SJSA1 (cell line): ENCODE results near the gene INVS. TPM values are rescaled to one million over a fixed set of nuclear protein-coding genes. Genes with fewer than 3 reads are reported as not detected.

Experiments used
- DNase-seq, 2 experiments: peaks; one replicate each; pipeline ENCODE4 v3.0.0-alpha.2; 2015 to 2020; ENCODE audit warnings: low spot score in 2 of 2, low read depth in 1 of 2
- H3K27ac ChIP-seq: fragments of 250-450 bp; sonication (Bioruptor Pico); 2 replicates; pipeline ENCODE4 v1.5.1; 2020; ENCODE audit warnings: mild to moderate bottlenecking, moderate library complexity
- H3K27me3 ChIP-seq: fragments of 250-450 bp; sonication (Bioruptor Pico); replicated peaks from 2 replicates; pipeline ENCODE4 v1.5.1; 2020; ENCODE audit warnings: mild to moderate bottlenecking, moderate library complexity
- H3K36me3 ChIP-seq: fragments of 250-450 bp; sonication (Bioruptor Pico); 2 replicates; pipeline ENCODE4 v1.5.1; 2020; ENCODE audit warnings: mild to moderate bottlenecking
- H3K4me1 ChIP-seq: fragments of 250-450 bp; sonication (Bioruptor Pico); replicated peaks from 2 replicates; pipeline ENCODE4 v1.6.1; 2021; ENCODE audit warnings: mild to moderate bottlenecking
- H3K4me3 ChIP-seq: fragments of 250-450 bp; sonication (Bioruptor Pico); 2 replicates; pipeline ENCODE4 v1.5.1; 2020; ENCODE audit warnings: mild to moderate bottlenecking
- H3K9me3 ChIP-seq: fragments of 250-450 bp; sonication (Bioruptor Pico); replicated peaks from 2 replicates; pipeline ENCODE4 v1.5.1; 2020; ENCODE audit warnings: mild to moderate bottlenecking
- total RNA-seq: library from RNA; depleted of rRNA; stranded (reverse); fragments of >200 nt; shearing (Covaris generic); gene quantifications from 2 replicates; pipeline ENCODE4 v1.2.3, GENCODE V29; 2014

INVS gene
- total RNA-seq, 1 experiment from 2014 or later, result 18.4 TPM

DNA sequence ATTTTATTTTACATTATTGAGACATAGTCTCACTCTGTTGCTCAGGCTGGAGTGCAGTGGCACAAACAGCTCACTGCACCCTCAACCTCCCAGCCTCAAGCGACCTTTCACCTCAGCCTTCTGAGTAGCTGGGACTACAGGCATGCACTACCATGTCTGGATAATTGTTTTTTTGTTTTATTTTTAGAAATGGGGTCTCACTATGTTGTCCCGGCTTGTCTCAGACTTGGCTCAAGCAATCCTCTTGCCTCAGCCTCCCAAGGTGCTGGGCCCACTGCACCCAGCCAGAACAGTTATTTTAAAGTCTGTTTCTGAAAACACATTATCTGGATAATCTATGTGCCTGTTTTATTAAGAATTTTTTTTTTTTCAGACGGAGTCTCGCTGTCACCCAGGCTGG is 191.7 kb downstream of the INVS start:
- no peaks in the 10 kb centered on the region for H3K9me3 ChIP-seq
- H3K27ac ChIP-seq, result no peak overlapping the region
- no peaks in the 10 kb centered on the region for H3K4me1 ChIP-seq
- no peaks in the 10 kb centered on the region for H3K27me3 ChIP-seq
- no peak overlapping the region for H3K4me3 ChIP-seq
- peaks cover 20% of the 10 kb centered on the region for H3K36me3 ChIP-seq
- DNase-seq, result no peak

DNA sequence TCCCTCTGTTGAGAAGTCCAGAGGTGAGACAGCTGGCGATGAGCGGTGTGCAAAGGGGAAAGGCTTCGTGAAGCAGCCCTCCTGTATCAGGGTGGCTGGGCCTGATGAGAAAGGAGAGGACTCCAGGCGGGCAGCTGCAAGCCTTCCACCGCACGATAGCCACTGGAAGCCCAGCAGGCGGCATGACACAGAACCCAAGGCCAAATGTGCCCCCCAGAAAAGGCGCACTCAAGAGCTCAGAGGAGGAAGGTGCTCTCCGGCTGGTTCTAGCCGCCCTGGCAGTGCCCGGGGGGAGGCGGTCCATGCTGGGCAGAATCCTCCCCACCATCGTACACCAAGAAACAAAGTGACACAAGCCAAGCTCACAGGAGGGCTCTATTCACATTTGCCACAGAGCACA is 193.4 kb downstream of the INVS start:
- no peaks in the 10 kb centered on the region for H3K4me1 ChIP-seq
- peaks cover 23% of the 10 kb centered on the region for H3K36me3 ChIP-seq
- no peak overlapping the region for H3K27ac ChIP-seq
- H3K4me3 ChIP-seq, result no peak overlapping the region
- no peak for DNase-seq
- no peaks in the 10 kb centered on the region for H3K27me3 ChIP-seq
- H3K9me3 ChIP-seq, result no peaks in the 10 kb centered on the region

DNA sequence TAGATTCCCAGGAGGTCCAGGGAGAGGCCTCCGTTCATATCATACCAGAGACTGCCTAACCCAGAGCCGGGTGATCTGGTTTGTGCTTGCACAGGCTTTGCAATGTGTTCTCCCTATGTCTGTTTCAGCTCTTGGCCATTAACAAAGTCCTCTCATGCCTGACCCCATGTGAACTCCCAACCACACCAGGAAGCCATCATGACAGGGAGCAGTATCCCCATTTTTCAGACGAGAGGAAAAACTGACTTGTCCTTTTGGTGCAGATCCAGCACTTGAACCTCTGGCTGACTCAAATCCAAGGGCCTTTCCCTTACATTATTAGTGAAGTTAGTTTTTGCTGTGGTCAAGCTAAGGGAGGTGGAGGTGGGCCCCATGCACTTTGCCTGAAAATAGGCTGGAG is 195.3 kb downstream of the INVS start:
- no peak for DNase-seq
- Histone ChIP-seq H3K27ac (no peak overlapping the region), H3K27me3 (no peaks in the 10 kb centered on the region), H3K4me1 (peaks cover 4% of the 10 kb centered on the region; the same call in 1 of the 2 replicates), H3K36me3 (peaks cover 42% of the 10 kb centered on the region), H3K4me3 (no peak overlapping the region), H3K9me3 (no peaks in the 10 kb centered on the region)

DNA sequence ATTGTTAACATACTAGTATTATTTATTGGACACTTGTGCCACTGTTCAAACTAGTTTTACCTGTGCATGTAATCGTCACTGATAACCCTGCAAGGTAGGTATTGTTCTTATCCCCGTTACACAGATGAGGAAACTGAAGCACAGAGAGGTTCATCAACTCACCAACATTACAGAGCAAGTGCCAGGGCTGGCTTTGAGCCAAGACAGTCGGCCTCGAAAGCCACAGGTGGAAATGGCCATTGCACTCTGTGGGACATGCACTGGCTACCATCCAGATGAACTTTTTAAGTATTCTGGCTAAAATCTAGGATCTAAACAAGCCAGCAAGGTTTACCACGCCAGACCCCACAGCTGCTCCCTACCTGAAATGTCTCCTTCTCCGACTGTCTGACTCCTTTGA is 195.8 kb downstream of the INVS start:
- Histone ChIP-seq H3K4me1 (peaks cover 4% of the 10 kb centered on the region; the same call in 1 of the 2 replicates), H3K36me3 (peaks cover 45% of the 10 kb centered on the region), H3K4me3 (no peak overlapping the region), H3K9me3 (no peaks in the 10 kb centered on the region), H3K27me3 (no peaks in the 10 kb centered on the region), H3K27ac (no peak overlapping the region)
- no peak for DNase-seq

DNA sequence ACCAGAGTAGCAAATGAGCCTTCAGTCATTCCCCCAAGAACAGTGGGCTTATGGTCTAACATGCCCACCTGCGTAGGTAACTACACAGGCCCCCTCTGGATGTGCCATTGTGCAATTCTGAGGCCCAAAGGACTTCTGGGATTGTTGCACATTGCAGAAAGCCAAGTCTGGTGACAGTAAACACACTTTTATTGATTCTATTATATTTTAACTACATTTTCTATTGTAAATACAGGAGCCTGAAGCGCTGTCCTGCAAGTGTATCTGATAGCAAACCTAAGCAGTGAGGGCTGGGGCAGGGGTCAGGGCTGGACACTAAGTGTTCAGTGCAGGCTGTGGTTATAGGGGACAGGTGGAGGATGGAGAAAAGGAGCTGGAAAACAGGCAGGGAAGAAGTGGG is 196.2 kb downstream of the INVS start:
- H3K36me3 ChIP-seq, result peaks cover 47% of the 10 kb centered on the region
- H3K4me3 ChIP-seq, result no peak overlapping the region
- H3K27ac ChIP-seq, result no peak overlapping the region
- no peaks in the 10 kb centered on the region for H3K9me3 ChIP-seq
- no peaks in the 10 kb centered on the region for H3K27me3 ChIP-seq
- DNase-seq, result no peak
- H3K4me1 ChIP-seq, result peaks cover 4% of the 10 kb centered on the region; the same call in 1 of the 2 replicates

DNA sequence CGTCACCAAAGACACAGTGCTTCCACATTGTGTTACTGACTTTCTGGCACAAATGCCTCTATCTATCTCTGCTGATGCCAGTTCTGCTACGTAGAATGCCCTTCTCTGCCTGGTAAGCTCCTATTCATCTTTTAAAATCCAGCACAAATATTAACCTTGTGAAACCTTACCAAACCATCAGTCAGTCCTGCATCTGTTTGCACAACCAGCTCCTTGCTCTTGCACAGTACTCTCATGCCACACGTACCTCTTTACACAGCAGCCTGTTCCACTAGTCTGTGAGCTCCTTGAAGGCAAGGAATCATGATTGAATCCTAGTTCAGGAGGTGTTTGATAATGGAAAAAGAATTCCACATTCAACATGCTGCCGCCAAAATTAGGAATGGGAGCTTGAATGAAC is 197.4 kb downstream of the INVS start:
- Histone ChIP-seq H3K9me3 (no peaks in the 10 kb centered on the region), H3K4me1 (peaks cover 4% of the 10 kb centered on the region; the same call in 1 of the 2 replicates), H3K27ac (no peak overlapping the region), H3K4me3 (no peak overlapping the region), H3K36me3 (peaks cover 54% of the 10 kb centered on the region), H3K27me3 (no peaks in the 10 kb centered on the region)
- no peak for DNase-seq

DNA sequence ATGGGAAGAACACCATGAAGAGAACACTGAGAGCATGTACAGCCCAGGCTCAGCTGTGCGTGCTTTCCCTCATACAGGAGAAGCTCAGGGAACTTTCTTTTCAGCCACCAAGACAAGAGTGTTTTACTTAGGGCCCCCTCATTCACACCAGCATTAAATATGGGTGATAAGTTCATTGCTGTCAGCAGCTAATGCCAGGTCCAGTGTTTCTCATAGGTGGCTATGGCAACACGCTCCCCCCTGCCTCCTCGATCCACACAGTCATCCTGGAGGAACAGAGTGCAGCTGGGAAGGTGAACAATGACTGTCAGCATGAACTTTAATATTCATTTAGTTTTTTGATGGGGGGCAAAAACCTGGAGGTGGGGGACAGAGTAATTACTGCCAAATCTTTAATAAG is 199.3 kb downstream of the INVS start:
- no peak overlapping the region for H3K27ac ChIP-seq
- no peaks in the 10 kb centered on the region for H3K9me3 ChIP-seq
- H3K4me3 ChIP-seq, result no peak overlapping the region
- peaks cover 10% of the 10 kb centered on the region for H3K4me1 ChIP-seq
- H3K36me3 ChIP-seq, result peaks cover 72% of the 10 kb centered on the region
- H3K27me3 ChIP-seq, result no peaks in the 10 kb centered on the region
- DNase-seq, result no peak

DNA sequence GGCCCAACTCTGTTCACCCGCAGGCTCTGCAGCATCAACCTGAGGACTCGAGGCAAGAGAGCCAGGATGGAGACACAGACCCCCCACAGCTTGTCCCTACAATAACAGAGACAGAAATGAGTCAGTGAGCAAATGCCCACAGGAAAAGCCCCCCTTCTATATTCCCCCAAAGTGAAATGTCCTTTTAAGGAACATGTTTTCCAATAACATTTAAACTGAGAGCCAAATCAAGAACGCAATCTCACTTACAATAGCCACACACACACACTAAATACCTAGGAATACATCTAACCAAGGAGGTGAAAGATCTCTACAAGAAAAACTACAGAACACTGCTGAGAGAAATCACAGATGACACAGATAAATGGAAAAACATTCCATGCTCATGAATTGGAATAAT is 204.7 kb downstream of the INVS start:
- H3K27ac ChIP-seq, result peak overlapping the region; percentile 5; the same call in 1 of the 2 replicates
- H3K4me3 ChIP-seq, result no peak overlapping the region
- peaks cover 69% of the 10 kb centered on the region for H3K36me3 ChIP-seq
- DNase-seq, result peak; percentile 48 to 54
- H3K4me1 ChIP-seq, result peaks cover 29% of the 10 kb centered on the region
- no peaks in the 10 kb centered on the region for H3K9me3 ChIP-seq
- H3K27me3 ChIP-seq, result no peaks in the 10 kb centered on the region

DNA sequence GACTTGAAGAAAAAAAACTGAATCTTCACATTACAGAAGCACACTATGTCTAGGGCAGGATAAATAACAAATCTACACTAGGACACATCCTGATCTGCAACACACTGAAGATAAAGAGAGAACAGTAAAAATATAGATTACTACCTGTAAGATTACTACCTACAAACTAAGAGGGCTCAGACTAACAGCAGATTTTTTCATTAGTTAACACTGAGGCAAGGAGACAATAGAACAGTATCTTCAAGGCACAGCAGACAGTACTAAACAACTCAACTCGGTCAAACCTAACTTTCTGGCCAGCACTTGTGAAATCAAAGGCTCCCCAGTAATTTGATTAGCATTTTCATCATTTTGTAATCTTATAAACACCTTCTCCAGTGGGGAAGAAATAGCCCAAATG is 207.2 kb downstream of the INVS start:
- Histone ChIP-seq H3K9me3 (no peaks in the 10 kb centered on the region), H3K4me1 (peaks cover 25% of the 10 kb centered on the region), H3K4me3 (no peak overlapping the region), H3K36me3 (peaks cover 67% of the 10 kb centered on the region), H3K27ac (no peak overlapping the region), H3K27me3 (no peaks in the 10 kb centered on the region)
- no peak for DNase-seq

DNA sequence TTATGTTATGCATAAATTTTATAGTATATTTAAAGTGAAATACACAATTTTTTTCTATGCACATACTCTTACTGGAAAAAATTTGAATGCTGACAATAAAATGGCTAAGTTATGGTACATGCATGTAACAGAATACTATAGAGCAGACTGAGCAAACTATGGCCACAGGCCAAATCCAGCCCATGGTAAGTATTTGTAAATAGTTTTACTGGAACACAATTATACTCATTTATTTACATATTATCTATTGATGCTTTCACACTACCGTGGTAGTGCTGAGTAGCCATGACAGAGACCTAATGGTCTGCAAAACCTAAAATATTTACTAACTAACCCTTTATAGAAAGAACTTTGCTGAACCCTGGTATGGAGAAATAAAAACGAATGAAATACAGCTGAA is 208.0 kb downstream of the INVS start:
- Histone ChIP-seq H3K9me3 (no peaks in the 10 kb centered on the region), H3K36me3 (peaks cover 62% of the 10 kb centered on the region), H3K27me3 (no peaks in the 10 kb centered on the region), H3K27ac (no peak overlapping the region), H3K4me3 (no peak overlapping the region), H3K4me1 (peaks cover 25% of the 10 kb centered on the region)
- no peak for DNase-seq

DNA sequence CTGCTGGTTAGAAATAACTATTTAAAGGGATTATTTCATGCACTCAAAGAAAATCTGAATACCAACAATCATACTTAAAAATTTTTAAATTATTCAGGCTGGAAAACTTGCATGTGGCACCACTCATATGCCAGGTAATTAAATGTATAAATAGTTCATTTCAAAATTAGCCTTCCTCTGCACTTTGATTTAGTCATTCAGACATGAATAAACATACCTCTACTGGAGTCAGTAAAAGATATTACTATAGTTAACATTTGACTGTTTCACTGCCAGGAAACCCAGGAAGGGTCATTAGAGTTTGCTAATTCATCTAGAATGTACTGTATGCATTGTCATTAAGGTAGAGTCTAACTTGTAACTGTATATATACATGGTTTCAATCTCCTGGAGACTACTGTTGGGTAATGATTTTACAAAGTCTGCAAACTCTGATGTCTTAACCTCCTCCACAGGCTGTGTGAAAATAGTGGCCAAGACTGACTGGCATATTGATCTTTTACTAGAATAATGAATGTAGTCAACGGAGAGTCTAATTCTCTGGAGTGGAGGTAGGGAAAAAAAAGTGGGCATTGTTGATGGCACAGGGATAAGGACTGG is 210.0 kb downstream of the INVS start:
- Histone ChIP-seq H3K36me3 (peaks cover 51% of the 10 kb centered on the region), H3K4me3 (no peak overlapping the region), H3K27ac (no peak overlapping the region), H3K27me3 (no peaks in the 10 kb centered on the region), H3K4me1 (peaks cover 11% of the 10 kb centered on the region), H3K9me3 (no peaks in the 10 kb centered on the region)
- DNase-seq, result no peak

DNA sequence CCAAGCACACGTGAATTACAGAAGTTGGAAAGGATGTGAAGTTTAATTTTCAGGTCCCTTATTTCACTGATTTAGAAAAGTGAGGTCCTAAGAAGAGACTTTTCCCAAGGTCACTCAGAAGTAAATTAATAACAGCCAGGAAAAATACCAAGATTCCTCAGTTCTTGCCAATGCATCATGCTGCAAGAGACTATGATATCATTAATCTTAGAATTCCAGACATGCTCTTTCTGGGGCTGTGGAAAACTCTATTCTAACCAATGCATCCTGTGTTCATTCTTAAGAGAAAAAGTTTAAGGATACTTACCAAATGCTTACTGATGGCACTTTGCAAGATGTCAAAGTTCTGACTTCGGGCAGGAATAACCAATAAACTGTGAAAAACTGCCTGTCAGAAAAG is 210.9 kb downstream of the INVS start:
- H3K27me3 ChIP-seq, result no peaks in the 10 kb centered on the region
- H3K27ac ChIP-seq, result no peak overlapping the region
- H3K36me3 ChIP-seq, result peaks cover 52% of the 10 kb centered on the region
- no peak for DNase-seq
- no peak overlapping the region for H3K4me3 ChIP-seq
- peaks cover 2% of the 10 kb centered on the region for H3K4me1 ChIP-seq
- H3K9me3 ChIP-seq, result no peaks in the 10 kb centered on the region

DNA sequence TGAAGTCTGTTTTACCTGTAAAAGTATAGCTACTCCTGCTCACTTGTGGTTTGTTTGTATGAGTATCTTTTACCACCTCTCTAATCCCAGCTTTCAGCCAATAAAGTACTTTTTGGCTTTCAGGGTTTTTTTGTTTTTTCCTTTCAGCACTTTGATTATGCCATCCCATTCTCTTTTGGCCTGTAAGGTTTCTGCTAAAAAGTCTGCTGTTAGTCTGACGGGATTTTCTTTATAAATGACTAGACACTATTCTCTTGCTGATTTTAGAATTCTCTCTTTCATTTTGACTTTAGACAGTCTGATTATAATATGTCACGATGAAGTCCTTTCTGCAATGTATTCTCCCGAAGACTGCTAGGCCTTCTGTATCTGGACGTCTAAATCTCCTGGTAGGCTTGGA is 216.5 kb downstream of the INVS start:
- peaks cover 45% of the 10 kb centered on the region for H3K36me3 ChIP-seq
- H3K4me1 ChIP-seq, result no peaks in the 10 kb centered on the region
- no peak for DNase-seq
- H3K9me3 ChIP-seq, result no peaks in the 10 kb centered on the region
- no peaks in the 10 kb centered on the region for H3K27me3 ChIP-seq
- no peak overlapping the region for H3K4me3 ChIP-seq
- H3K27ac ChIP-seq, result no peak overlapping the region

DNA sequence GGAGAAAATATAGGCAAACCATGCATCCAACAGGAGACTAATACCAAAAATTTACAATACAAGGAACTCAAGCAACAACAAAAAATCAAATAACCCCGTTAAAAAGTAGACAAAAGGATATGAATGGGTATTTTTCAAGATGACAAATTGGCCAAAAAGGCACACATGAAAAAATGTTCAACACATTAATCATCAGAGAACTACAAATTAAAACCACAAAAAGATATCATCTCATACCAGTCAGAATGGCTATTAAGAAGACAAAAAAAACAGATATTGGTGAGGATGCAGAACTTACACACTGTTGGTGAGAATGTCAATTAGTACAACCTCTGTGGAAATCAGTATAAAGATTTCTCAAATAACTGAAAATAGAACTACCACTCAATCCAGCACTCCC is 218.7 kb downstream of the INVS start:
- H3K36me3 ChIP-seq, result peaks cover 46% of the 10 kb centered on the region
- no peak for DNase-seq

DNA sequence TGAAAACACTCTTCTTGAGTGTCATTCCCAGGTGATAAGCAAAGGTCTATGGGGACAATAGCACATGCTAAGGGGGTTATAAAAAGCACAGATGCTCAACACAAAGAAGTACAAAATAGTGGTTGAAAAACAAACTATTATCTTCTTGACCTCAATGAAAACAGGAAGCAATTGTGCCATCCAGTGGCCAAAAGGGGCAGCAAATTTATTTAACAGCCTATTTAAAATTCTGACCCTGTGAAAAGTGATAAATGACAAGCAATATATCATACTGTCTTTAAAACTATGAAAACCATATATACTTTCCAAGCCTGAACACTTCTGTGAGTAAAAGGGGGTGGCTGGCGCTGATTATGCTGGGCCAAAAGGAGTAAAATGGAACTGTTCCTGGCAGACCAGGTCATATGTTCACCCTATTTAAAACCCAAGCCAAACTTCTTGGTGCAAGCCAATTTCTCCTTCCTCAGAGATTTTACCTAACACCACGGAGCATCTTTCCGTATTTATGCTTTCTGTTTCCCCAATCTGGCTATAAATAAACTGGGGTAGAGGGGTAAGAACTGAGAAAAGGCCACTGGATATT is 224.0 kb downstream of the INVS start:
- Histone ChIP-seq H3K4me3 (no peak overlapping the region), H3K4me1 (no peaks in the 10 kb centered on the region), H3K9me3 (no peaks in the 10 kb centered on the region), H3K27me3 (no peaks in the 10 kb centered on the region), H3K27ac (no peak overlapping the region), H3K36me3 (peaks cover 47% of the 10 kb centered on the region)
- peak; percentile 25 to 40 for DNase-seq

More for the DNA sequence above, 218.7 kb downstream of the INVS start:
- H3K4me1 ChIP-seq, result no peaks in the 10 kb centered on the region
- no peak overlapping the region for H3K27ac ChIP-seq
- H3K4me3 ChIP-seq, result no peak overlapping the region
- no peaks in the 10 kb centered on the region for H3K9me3 ChIP-seq
- H3K27me3 ChIP-seq, result no peaks in the 10 kb centered on the region
